Stimulated activated CD4-positive, alpha-beta T cell treated with anti-CD3 and anti-CD28 coated beads, Interleukin-4, amount 100 ng/mL, for 1 hour (primary cell): ENCODE results near the gene HES3.

Experiments
- DNase-seq: peaks from one replicate; pipeline ENCODE4 v3.0.0-alpha.2; 2020

The HES3 gene, protein sequence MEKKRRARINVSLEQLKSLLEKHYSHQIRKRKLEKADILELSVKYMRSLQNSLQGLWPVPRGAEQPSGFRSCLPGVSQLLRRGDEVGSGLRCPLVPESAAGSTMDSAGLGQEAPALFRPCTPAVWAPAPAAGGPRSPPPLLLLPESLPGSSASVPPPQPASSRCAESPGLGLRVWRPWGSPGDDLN

DNA sequence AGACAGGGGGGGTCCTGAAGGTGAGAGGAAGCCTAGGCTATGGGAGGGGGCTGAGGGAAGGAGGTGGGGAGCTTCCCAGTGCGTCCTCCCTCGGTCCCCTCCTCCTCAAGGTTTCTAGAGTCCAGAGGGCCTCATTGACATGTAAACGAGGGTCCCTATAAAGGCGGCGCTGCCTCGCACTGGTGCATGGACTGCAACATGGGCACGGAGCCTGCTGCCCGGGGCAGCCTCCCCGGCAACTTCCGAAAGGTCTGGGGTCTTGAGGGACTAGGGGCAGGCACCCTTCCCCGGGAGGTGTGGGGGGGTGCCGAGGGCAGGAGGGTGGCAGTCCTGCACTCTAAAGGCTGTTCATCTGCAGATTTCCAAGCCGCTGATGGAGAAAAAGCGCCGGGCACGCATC lies at the start of gene HES3:
Gene HES3, plus strand, starts transcription at position 187 of the 400 bp plus-strand sequence. Its CDS starts 187 bp downstream, at position 374.
- DNase-seq = no peak

DNA sequence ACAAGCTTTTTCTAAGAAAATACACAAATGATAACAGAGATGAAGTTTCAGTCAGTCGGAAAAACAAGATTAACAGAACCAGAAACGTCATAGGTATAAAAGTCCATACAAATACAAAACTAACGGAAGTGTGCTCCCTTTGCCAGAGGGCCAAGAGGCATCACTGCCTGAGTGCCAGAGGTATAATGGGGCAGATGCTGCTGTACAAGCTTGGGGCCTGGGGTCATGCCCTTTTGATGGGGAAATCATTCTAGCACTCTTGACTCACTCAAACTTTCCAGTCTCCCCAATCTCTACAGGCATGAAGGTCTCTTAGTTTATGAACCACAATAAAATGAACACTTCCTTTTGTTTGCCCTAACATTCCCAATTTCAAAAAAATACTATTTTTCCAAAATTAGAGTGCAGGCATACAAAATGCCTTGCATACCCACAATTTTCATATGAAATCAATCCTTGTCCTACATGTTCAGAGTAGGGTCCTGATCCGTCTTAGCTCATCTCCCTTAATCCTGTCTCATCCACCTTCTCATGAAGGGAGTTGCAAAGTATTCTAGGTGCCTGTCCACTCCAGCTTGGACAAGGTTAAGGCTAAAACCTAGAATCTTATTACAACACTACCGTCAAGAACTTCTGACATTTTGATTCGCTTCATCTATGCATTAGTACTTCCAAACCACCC lies 46.1 kb upstream of the HES3 start:
- DNase-seq = no peak

DNA sequence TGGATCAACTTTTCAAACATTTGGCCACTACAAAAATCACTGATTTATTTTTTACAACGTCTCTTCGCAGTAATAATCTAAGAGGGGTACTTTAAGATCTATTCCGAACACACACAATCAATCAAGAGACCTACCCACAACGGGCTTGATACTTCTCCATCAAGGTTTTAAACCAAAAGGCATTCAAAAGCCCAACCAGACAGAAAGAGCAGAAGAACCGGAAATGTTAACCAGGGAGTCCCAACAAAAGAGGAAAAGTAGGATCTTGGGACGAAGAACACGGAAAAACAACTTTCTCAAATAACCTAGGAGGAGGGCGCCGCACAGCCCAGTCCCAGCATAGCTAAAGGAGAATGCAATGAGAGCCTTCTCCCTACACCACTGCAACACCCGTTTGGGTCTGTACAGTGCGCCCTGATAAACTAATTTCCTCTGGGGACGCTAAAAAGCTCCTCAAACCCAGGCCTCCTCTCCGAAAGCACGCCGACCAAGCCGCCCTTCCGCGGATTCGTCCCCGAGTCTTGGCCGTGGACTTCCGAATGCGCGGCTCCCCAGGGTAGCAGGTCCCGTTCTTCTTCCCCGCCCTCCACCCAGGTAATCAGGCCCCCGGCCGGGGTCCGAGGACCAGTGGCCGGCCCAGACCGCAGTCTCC lies 45.2 kb upstream of the HES3 start:
- no peak for DNase-seq

DNA sequence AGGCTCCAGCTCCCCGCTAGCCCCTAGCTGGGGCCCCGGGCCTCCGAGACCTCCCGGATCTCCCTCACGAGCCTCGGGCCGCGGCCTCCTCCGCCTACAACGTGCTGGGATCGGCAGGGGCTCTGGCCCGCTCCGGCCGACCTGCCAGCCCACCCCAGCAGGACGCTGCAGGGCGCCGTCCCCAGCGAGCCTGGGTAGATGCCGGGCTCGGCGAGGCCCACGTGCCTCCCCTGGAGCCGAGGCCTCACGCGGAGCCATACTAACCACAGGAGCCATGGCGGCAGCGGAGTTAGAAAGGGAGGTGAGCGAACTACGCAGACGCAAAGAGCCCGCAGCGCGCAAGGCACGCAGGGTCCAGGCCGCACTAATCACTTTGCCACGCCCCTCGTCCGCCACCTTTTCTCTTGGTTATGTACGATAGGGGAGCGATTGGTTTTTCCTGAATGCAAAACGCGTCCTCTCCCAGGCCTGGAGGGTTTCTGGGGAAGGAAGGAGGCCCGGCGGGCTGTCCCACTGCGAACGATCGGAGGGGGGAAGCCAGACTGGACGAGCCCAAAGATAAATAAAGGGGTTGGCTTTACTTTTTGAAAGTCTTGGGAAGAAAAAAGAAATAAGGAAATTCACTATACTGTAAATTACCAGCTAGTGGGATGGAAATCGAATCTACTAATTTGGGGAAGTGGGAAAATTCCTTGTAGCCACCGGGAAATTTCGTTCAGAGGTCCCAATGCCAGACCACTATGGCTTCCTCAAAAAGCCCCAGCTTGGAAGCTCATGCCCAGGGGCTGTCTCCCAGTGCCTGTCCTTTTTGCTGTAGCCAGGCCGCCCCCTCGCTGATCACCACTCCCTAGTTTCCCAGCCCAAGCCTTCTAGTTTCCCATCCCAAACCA lies 44.4 kb upstream of the HES3 start, which contains the start of gene RPL22:
Gene RPL22, minus strand, starts transcription at position 298 of the 890 bp plus-strand sequence. Its CDS starts 22 bp downstream, at position 276.
- peak; percentile 97 for DNase-seq

DNA sequence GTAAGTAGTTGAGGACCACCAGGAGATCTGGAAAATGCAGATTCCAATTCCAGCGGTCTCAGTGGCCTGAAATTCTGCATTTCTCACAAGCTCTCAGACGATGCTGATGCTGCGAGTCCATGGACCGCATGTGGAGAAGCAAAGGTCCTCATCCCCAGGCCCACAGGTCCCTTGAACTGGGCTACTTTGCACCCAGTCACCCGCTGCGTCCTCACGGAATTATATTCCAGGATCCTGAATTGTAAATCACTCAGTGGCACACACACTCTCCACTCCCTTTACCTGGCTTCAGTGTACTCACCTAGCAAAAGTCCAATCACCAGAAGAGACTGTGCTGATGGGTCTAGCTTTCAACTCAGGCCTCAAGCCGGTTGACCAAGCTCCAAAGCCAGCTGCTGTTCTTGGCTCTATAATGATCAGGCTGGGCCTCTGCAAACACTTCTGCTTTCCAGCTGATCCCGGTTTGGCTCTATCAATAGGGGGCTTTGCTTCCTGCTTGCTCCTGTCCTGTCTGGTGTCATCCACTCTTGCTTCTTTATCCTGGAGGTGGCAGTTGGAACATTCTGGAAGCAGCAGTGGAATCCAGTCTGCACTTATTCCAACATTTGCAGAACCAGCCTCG lies 43.7 kb upstream of the HES3 start:
- no peak for DNase-seq

DNA sequence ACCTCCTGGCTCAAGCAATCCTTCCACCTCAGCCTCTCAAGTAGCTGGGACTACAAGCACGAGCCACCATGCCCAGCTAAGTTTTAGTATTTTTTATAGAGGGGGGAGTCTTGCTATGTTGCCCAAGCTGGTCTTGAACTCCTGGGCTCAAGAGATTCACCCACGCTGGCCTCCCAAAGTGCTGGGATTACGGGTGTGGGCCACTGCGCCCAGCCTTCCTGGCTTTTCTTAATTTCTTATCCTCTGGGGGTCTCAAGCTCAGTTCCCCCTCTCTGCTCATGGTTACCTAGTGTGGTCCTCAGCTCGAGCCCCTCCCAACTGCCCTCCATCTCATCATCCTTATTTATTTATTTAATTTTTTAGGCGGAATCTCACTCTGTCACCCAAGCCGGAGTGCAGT lies 41.7 kb upstream of the HES3 start:
- DNase-seq = no peak

DNA sequence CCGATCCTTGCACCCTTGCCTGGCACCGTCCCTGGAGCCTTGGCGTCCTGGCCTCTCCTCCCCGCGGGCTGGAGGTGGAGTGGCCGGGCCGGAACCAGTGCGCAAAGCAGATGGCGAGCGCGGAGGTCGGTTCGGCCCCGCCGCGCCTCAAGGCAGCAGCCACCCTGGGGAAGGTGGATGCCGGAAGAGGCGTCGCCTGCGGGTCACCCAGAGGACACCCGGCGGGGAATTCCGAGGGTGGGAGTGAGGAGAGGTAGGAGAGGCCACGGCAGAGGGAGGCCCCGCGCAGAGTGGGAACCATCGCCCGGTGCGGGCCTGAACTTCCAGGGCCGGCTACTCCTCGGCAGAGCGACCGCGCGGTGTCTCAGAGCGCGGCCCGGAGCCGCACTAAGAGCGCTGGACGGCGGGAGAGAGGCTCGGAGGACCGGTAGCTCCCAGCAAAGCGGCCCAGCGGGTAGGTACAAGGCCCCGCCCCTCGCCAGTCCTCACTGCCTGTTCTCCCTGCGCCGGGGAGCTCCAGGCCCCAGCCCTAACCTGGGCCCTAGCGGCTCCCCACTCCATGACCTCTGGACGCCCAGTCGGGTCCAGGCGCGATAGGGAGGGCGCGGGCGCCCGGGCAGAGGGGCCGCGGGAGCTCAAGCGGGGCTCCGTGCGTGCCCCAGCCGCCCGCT lies 38.0 kb upstream of the HES3 start, which contains the start of gene RNF207:
Gene RNF207, plus strand, starts transcription at position 271 of the 671 bp plus-strand sequence. CDS start 417 bp downstream, outside the sequence.
- DNase-seq = peak; percentile 75

DNA sequence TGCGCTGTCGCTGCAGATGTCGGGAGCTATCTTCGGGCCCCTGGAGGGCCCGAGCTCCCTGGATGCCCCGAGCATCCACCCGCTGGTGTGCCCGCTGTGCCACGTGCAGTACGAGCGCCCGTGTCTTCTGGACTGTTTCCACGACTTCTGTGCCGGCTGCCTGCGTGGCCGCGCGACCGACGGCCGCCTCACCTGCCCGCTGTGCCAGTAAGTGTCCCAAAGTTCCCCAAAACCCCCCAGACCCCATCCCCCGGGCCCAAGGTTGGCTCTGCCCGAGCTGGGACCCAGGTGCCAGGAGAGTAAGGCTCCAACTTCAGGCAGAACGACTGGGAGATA lies 37.5 kb upstream of the HES3 start:
- no peak for DNase-seq

DNA sequence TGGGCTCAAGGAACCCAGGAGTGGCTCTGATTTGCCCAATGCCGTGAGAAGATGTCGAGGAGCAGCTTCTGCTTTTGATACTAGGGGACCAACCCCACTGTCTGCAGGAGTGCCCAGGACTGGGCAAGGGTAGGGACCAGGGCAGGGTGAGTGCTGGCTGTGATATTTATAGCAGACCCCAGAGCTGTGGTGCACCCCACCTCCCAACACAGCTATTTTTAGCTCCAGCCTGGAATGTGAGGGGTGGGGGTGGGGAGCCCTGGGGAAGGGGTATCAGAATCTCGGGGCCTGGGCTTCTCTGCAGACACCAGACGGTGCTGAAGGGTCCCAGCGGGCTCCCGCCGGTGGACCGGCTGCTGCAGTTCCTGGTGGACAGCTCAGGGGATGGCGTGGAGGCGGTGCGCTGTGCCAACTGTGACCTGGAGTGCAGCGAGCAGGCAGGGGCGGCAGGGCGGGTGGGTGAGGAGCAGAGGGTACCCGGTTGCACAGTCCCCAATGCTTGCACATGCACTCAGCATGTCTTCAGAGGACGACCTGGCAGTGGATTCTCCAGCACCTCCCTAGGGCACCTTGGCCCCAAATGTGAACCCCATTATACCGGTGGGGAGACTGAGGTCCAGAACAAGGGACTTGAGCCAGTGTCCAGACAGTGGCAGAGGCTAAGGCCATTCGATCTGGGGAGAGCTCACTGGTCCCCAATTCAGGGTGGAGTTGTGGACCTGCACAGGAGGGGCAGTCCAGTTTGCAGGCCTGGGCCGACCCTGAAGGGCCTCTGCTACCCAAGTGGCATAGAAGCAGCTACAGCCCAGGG lies 36.7 kb upstream of the HES3 start:
- DNase-seq = no peak

DNA sequence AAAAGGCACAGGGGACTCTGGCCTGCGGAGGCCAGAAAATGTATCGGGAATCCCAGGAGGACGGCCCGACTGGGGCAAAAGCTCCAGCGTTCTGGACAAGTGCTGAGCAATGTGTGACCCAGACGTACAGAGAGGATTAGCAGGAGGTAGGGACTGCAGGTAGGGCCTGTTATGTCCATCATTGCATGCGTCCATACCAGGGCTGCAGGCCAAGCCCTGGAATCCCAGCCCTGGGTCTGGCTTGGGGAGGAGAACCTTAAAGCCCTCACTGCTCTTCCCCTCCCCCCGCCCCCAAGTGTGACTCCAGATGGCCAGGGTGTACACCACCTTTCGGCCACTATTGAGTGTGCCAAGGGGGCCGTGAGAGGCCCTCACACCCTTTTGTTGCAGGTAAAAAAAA lies 36.1 kb upstream of the HES3 start:
- no peak for DNase-seq

DNA sequence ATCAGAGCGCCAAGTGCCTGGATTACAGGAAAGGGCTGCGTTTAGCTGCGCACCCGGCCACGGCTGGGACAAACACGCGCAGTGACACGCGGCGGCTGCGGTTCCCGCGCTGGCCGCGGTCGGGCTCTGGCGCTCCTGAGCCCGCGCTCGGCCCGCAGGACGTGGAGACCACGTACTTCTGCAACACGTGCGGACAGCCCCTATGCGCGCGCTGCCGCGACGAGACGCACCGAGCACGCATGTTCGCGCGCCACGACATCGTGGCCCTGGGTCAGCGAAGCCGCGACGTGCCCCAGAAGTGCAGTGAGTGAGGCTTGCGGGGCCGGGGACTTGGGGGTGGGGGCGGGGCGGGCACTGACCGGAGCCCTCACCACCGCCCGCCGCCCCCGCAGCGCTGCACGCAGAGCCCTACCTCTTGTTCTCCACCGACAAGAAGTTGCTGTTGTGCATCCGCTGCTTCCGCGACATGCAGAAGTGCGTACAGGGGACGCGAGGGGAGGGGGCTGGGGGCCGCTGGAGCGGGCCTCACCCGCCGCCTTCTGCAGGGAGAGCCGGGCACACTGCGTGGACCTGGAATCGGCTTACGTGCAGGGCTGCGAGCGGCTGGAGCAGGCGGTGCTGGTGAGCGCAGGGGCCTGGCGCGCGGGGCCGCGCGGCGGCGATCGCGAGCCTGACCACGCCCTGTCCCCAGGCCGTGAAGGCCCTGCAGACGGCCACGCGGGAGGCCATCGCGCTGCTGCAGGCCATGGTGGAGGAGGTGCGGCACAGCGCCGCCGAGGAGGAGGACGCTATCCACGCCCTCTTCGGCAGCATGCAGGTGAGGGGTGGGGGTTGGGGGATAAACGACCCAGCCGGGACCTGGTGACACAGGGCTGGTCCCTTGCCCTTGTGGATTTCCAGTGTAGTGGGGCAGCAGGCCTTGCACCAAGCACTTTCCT lies 35.0 kb upstream of the HES3 start:
- peak; percentile 34 for DNase-seq

DNA sequence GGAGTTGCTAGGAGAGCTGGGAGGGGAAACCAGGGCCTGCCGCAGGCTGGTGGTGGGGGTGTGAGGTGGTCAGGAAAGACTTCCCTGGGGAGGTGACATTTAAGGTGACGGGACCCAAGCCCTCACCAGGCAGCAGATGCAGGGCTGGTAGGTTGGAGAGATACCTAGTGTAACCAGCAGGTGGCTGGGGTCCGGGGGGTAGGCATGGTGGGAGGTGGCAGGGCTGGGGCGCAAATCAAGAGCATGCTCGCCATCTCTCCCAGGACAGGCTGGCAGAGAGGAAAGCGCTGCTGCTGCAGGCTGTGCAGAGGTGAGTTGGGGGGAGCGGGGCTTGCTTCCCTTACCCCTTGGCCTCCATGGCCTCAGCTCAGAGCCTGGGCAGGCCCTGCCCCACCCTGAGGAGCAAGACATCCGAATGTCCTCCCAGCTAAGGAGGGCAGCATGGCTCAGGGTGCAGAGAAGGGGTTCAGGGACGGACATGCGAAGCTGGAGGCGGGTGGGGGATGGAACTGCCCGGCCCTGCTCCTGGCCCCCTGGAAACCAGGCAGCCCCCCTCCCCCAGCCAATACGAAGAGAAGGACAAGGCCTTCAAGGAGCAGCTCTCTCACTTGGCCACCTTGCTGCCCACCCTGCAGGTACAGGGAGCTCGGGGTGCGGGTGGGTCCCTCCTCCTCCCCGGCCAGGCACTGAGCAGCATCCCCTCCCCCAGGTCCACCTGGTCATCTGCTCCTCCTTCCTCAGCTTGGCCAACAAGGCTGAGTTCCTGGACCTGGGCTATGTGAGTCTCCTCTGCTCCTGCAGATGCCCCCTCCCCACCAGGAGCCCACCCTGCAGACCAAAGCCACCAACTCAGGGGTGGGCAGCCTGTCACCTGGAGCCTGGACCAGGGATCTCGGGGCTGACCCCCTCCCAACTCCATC lies 34.1 kb upstream of the HES3 start:
- DNase-seq = no peak

DNA sequence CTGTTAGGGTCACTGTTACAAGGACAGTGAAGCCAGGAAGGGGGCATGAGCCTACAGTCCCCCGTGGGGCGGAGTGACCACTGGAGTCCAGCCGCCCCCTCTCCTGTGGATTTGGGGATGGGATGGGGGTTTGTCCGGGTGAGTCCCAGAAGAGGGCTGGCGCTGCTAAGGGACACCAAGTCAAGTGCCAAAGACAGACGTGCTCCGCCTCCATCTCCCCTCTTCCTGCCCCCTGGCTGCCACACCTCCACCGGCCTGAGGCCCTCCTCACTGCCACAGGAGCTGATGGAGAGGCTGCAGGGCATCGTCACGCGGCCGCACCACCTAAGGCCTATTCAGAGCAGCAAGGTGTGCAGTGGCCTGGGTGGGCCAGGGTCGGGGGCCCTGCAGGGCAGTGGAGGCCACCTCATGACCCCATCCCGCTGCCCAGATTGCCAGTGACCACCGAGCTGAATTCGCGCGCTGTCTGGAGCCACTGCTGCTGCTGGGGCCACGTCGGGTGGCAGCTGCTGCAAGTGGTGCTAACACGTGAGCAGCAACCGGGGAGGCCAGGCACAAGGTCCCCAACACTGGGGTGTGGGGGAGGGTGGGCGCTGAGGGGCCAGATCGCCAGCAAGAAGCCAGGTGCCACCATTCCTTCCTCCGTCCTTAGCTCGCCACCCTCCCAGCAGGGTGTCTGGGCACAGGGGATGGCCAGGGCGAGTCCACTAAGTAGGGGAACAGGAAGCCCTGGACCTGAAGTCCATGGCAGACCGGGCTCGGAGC lies 33.2 kb upstream of the HES3 start:
- no peak for DNase-seq

DNA sequence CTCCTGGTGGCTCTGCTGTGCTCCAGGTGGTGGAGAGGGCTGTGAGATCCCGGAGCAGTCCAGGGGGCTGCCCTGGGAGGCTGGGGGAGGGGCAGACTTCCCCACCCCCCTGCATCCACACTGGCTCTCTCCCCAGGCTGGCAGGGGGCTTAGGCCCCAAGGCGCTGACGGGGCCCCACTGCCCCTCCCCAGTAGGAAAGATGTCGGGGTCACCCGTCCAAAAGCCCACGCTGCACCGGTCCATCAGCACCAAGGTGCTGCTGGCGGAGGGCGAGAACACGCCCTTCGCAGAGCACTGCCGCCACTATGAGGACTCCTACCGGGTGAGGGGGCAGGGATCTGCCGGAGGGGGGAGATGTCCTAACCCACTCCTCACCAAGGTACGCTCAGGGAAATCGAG lies 32.2 kb upstream of the HES3 start:
- no peak for DNase-seq

DNA sequence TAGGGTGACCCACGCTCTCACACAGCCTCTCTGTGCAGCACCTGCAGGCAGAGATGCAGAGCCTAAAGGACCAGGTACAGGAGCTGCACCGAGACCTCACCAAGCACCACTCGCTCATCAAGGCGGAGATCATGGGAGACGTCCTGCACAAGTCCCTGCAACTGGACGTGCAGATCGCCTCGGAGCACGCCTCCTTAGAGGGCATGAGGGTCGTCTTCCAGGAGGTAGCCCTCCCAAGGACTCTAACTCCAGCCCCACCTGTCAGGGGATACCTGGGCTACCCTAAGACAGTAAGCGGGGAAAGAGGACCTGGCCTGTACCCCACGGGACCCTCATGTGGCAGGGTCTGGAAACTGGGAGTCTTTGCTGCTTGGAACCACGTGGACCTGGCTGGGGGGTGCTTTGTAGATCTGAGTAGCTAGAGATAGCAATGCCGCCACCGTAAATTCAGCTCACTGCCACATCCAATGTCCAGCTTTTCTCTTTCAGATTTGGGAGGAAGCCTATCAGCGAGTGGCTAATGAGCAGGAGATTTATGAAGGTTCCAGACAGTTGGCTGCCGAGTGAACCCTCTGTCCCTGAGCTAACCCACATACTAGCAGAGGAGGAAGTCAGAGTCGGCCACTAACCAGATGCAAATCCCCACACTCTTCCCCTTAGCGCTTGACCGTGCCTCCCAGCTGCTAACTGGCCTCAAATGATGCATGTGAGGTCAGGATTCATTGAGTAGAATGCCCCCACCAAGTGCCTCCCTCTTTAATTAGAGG lies 31.6 kb upstream of the HES3 start:
- no peak for DNase-seq

DNA sequence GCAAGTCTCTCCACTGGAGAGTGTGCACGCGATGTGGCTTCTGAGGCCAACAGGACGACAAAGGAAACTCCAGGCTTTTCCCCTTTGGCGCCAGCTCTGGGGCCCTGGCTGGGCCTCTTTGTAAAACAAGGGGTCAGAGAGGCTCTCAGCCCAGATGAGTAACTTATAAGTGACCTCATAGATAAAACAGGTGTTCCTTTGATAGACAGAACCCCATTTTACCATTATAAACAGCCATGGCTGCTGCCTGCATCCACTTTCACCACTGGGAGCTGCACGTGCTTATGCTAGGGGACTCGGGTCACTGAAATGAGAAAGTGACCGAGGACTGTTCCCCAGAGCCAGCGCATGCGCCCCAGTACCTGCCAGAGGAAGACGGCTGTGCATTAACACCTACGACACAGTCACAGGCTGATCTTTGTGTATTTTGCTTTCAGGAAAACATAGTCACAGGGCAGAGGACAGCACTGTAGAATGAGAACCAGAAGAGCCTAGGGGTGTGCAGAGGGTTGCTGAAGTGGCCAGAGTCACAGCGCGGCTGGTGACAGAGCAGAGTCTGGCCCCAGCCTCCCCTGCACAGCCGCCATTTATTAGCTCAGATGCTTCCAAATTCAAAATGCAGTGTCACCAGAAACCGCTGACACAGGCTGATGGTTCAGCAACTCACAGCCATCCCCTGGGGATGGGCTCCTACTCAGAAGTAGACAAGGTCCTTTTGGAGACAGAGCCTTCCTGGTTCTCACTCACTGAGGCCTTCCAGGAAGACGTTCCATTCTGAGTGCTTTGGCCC lies 25.4 kb upstream of the HES3 start:
- no peak for DNase-seq
